Endothelial cell (in vitro differentiated cells): ENCODE data around the gene CALML4. TPM values are rescaled to one million over a fixed set of nuclear protein-coding genes. Genes with fewer than 3 reads are reported as not detected.
A peak's percentile ranks its signal among the peaks of the same experiment; 100 is the strongest.

ENCODE experiments used
- DNase-seq: peaks from one replicate; pipeline ENCODE4 v3.0.0; 2021; ENCODE audit warnings: low spot score
- H3K27ac Mint-ChIP-seq: one replicate; pipeline ENCODE4 v1.8.0; 2021; ENCODE audit warnings: mixed read lengths, inconsistent platforms; ENCODE audit not compliant: unreplicated experiment
- H3K27me3 Mint-ChIP-seq: one replicate; pipeline ENCODE4 v1.8.0; 2021; ENCODE audit warnings: mild to moderate bottlenecking, moderate library complexity, mixed read lengths, inconsistent platforms; ENCODE audit not compliant: unreplicated experiment
- H3K36me3 Mint-ChIP-seq: one replicate; pipeline ENCODE4 v1.8.0; 2021; ENCODE audit warnings: mild to moderate bottlenecking, low read depth, mixed read lengths, inconsistent platforms; ENCODE audit not compliant: unreplicated experiment
- H3K4me1 Mint-ChIP-seq: one replicate; pipeline ENCODE4 v1.8.0; 2021; ENCODE audit warnings: mild to moderate bottlenecking, mixed read lengths, inconsistent platforms; ENCODE audit not compliant: unreplicated experiment
- H3K4me3 Mint-ChIP-seq: one replicate; pipeline ENCODE4 v1.8.0; 2021; ENCODE audit warnings: mild to moderate bottlenecking, mixed read lengths, inconsistent platforms; ENCODE audit not compliant: unreplicated experiment
- H3K9me3 Mint-ChIP-seq: one replicate; pipeline ENCODE4 v1.8.0; 2021; ENCODE audit warnings: mixed read lengths, inconsistent platforms; ENCODE audit not compliant: unreplicated experiment
- CTCF ChIP-seq: fragments of 200-600 bp; sonication (generic); IDR thresholded peaks from one replicate; pipeline ENCODE4 v1.5.0; 2021; ENCODE audit warnings: antibody characterized with exemption; ENCODE audit not compliant: unreplicated experiment
- total RNA-seq: library from RNA; stranded (reverse); fragmentation: NEBNext Ultra II Directional; extraction: Animal tissue kit (Norgen Biotek cat#: 25700); gene quantifications from one replicate; pipeline ENCODE4 v1.2.1, GENCODE V29; 2021; ENCODE audit not compliant: unreplicated experiment

The CALML4 gene
- total RNA-seq, 1 donor from 2014 or later = 11.0 TPM

GRCh38 chr15:68152342-68152741, 52.8 kb downstream of the CALML4 start:
- H3K4me1 Mint-ChIP-seq = no peaks in the 10 kb centered on the region
- peaks cover 1% of the 10 kb centered on the region for H3K27me3 Mint-ChIP-seq
- H3K4me3 Mint-ChIP-seq = no peak overlapping the region
- no peaks in the 10 kb centered on the region for H3K9me3 Mint-ChIP-seq
- H3K36me3 Mint-ChIP-seq = peaks cover 16% of the 10 kb centered on the region
- DNase-seq = no peak
- TF ChIP-seq CTCF = no peak
- H3K27ac Mint-ChIP-seq = no peak overlapping the region

DNA sequence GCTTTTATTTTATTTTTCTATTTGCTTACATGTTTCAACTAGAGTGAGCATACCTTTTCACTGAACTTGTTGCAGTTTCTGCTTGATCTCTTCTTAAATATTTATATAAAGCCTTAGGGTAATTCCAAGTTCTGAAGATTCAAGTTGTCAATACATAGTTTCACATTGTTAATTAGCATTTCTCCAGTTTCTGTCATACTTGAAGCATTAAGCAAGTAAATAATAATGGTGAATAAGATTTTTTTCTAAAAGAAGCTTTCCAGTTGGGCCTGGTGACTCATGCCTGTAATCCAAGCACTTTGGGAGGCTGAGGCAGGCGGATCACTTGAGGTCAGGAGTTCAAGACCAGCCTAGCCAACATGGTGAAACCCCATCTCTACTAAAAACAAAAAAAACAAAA, 53.9 kb downstream of the CALML4 start:
- Mint-ChIP-seq H3K27ac (no peak overlapping the region), H3K9me3 (no peaks in the 10 kb centered on the region), H3K27me3 (peaks cover 1% of the 10 kb centered on the region), H3K4me1 (no peaks in the 10 kb centered on the region), H3K36me3 (peaks cover 16% of the 10 kb centered on the region), H3K4me3 (no peak overlapping the region)
- no peak for TF ChIP-seq CTCF
- DNase-seq = no peak

DNA sequence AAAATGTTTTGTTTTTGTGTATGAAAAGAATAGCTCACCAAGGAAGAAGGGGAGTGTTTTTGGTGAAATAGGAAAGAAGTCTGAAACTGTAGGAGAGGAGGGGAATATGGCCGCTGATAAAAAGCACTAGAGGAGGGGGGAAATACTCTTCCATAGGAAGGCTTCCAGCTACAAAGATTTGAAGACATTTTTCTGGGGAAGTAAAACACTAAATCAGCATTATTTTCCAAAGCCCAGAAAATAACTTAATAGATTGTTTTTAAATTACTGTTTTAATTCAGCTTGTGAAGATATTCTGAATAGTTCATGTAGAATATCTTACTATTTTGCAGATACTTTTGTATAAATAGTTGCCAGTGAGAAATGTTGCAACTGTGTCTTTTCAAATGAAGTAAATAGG, 54.9 kb downstream of the CALML4 start:
- H3K36me3 Mint-ChIP-seq = peaks cover 19% of the 10 kb centered on the region
- H3K4me3 Mint-ChIP-seq = no peak overlapping the region
- peaks cover 1% of the 10 kb centered on the region for H3K27me3 Mint-ChIP-seq
- no peaks in the 10 kb centered on the region for H3K4me1 Mint-ChIP-seq
- TF ChIP-seq CTCF = no peak
- no peak overlapping the region for H3K27ac Mint-ChIP-seq
- no peak for DNase-seq
- no peaks in the 10 kb centered on the region for H3K9me3 Mint-ChIP-seq

GRCh38 chr15:68149059-68149458, 56.1 kb downstream of the CALML4 start:
- H3K36me3 Mint-ChIP-seq = peaks cover 22% of the 10 kb centered on the region
- peak overlapping the region; percentile 5 for H3K4me3 Mint-ChIP-seq
- H3K27me3 Mint-ChIP-seq = peaks cover 1% of the 10 kb centered on the region
- H3K4me1 Mint-ChIP-seq = no peaks in the 10 kb centered on the region
- no peak for DNase-seq
- TF ChIP-seq CTCF = no peak
- H3K27ac Mint-ChIP-seq = no peak overlapping the region
- H3K9me3 Mint-ChIP-seq = no peaks in the 10 kb centered on the region

DNA sequence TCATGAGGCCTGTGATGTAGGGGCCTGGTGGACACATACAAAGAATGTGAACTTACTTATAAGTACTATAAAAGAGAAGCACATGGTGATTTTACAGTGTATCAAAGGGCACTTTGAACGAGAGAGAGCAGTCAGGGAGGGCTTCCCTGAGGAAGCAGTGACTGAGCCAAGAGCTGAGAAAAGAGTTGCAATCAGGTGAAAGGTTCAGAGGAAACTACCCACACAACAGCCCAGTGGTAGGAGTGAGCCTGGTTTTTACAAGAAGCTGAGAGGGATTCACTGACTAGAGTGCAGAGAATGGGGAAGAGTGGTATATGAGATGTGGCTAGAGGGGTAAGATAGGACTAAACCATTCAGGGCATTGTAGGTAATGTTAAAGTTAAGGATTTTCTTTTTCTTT, 57.1 kb downstream of the CALML4 start:
- H3K4me1 Mint-ChIP-seq = no peaks in the 10 kb centered on the region

More for the DNA sequence above, 57.1 kb downstream of the CALML4 start:
- DNase-seq = no peak
- H3K36me3 Mint-ChIP-seq = peaks cover 22% of the 10 kb centered on the region
- H3K9me3 Mint-ChIP-seq = no peaks in the 10 kb centered on the region
- TF ChIP-seq CTCF = no peak
- H3K4me3 Mint-ChIP-seq = no peak overlapping the region
- H3K27ac Mint-ChIP-seq = no peak overlapping the region
- peaks cover 1% of the 10 kb centered on the region for H3K27me3 Mint-ChIP-seq
